BJ (cell line): ENCODE results near the gene FHOD1. TPM values are rescaled to one million over a fixed set of nuclear protein-coding genes. Genes with fewer than 3 reads are reported as not detected.

Source experiments
- CTCF ChIA-PET: fragments of 350-600 bp; formaldehyde crosslinking; extraction: SDS; loops from one replicate; lab custom pipeline; 2021; ENCODE audit warnings: antibody characterized with exemption, inconsistent platforms; lab: Yijun Ruan, JAX
- POLR2A ChIA-PET: fragments of 300-600 bp; sonication (Branson Sonifier 250); formaldehyde crosslinking; extraction: SDS; loops from one replicate; lab custom pipeline; 2021; ENCODE audit warnings: antibody characterized with exemption; lab: Charles Lee
- DNase-seq: peaks from one replicate; pipeline ENCODE4 v3.0.0-alpha.2; 2011; ENCODE audit warnings: low read depth
- H3K27me3 ChIP-seq: 2 replicates; pipeline ENCODE4 v1.6.0; 2011; ENCODE audit warnings: low read length; ENCODE audit not compliant: control insufficient read depth, insufficient read depth
- H3K36me3 ChIP-seq: 2 replicates; pipeline ENCODE4 v1.5.1; 2011; ENCODE audit warnings: low read length; ENCODE audit not compliant: control insufficient read depth, insufficient read depth
- H3K4me3 ChIP-seq: 2 replicates; pipeline ENCODE4 v1.5.1; 2011; ENCODE audit warnings: low read depth, mild to moderate bottlenecking, control low read depth, low read length
- CTCF ChIP-seq: IDR thresholded peaks from 2 replicates; pipeline ENCODE4 v1.5.1; 2011; ENCODE audit warnings: low read depth, mild to moderate bottlenecking, control low read depth, inconsistent platforms, low read length, moderate library complexity; ENCODE audit not compliant: insufficient read depth
- polyA plus RNA-seq: library from polyadenylated mRNA; depleted of rRNA; stranded (reverse); fragments of >200 nt; gene quantifications from 2 replicates; pipeline ENCODE4 v1.2.3, GENCODE V29; 2011

Gene FHOD1
- polyA plus RNA-seq, 1 experiment = 23.0 TPM

GRCh38 chr16:67246081-67246755 is 1.1 kb downstream of the FHOD1 start:
- ChIA-PET POLR2A (no interaction called here), CTCF (interaction anchor here (0.6 to 4.8 kb wide), 12 partner anchors 12 to 410 kb away, joined by 3 to 24 read pairs (median 3); partner anchors contain the start of gene ZDHHC1)
- Histone ChIP-seq H3K4me3 (peak overlapping the region; percentile 83), H3K27me3 (no peaks in the 10 kb centered on the region), H3K36me3 (no peaks in the 10 kb centered on the region)
- peak; percentile 69 for TF ChIP-seq CTCF
- peak; percentile 50 for DNase-seq

- ChIA-PET POLR2A (no interaction called here), CTCF (interaction anchor here (0.6 to 1.8 kb wide), 14 partner anchors 13 to 411 kb away, joined by 3 to 8 read pairs (median 3); partner anchors contain the start of genes ELMO3 and ZDHHC1)
- DNase-seq = no peak
- TF ChIP-seq CTCF = no peak
- Histone ChIP-seq H3K27me3 (no peaks in the 10 kb centered on the region), H3K36me3 (no peaks in the 10 kb centered on the region), H3K4me3 (peak overlapping the region; percentile 83)
Observed at GRCh38 chr16:67245674-67246080, 1.6 kb downstream of the FHOD1 start.

- Histone ChIP-seq H3K27me3 (no peaks in the 10 kb centered on the region), H3K36me3 (no peaks in the 10 kb centered on the region), H3K4me3 (peak overlapping the region; percentile 83)
- POLR2A ChIA-PET = interaction anchor here (0.6 to 0.9 kb wide), 2 partner anchors 23 to 39 kb away, joined by 3 read pairs; no protein-coding TSS in a partner anchor
- CTCF ChIA-PET = interaction anchor here (0.9 to 1.9 kb wide), 8 partner anchors 14 to 350 kb away, joined by 3 to 5 read pairs (median 4); partner anchors contain the start of gene ELMO3
- no peak for DNase-seq
- TF ChIP-seq CTCF = no peak
Observed at GRCh38 chr16:67245186-67245585, 2.1 kb downstream of the FHOD1 start.

- peak; percentile 64 for DNase-seq
- CTCF ChIA-PET = interaction anchor here (0.8 to 1.9 kb wide), 9 partner anchors 13 to 349 kb away, joined by 3 to 5 read pairs (median 3); partner anchors contain the start of gene ELMO3
- Histone ChIP-seq H3K27me3 (no peaks in the 10 kb centered on the region), H3K36me3 (no peaks in the 10 kb centered on the region; the same call in 1 of the 2 replicates), H3K4me3 (no peak overlapping the region)
- POLR2A ChIA-PET = interaction anchor here (0.6 to 0.9 kb wide), 4 partner anchors 17 to 94 kb away, joined by 3 to 7 read pairs (median 3); partner anchors contain the start of gene TMEM208
- TF ChIP-seq CTCF = no peak
Observed at GRCh38 chr16:67244387-67245185, 2.7 kb downstream of the FHOD1 start.
